GM06990 (cell line): ENCODE data around the gene THRSP.
"Not testable (repeated sequence)": the region's sequence is repeated elsewhere in the genome, so short reads cannot be mapped to it uniquely, and the experiment has no call there.

Experiments
- DNase-seq: peaks from one replicate; pipeline ENCODE4 v3.0.0-alpha.2; 2011; ENCODE audit not compliant: insufficient read length; ENCODE audit errors: extremely low read depth
- H3K27me3 ChIP-seq: replicated peaks from 2 replicates; pipeline ENCODE4 v1.6.0; 2011; ENCODE audit warnings: low read length; ENCODE audit not compliant: control insufficient read depth, insufficient read depth
- H3K36me3 ChIP-seq: 2 replicates; pipeline ENCODE4 v1.5.1; 2011; ENCODE audit warnings: low read length; ENCODE audit not compliant: control insufficient read depth, insufficient read depth
- H3K4me3 ChIP-seq: replicated peaks from 2 replicates; pipeline ENCODE4 v1.5.1; 2011; ENCODE audit warnings: low read depth, mild to moderate bottlenecking, control low read depth, low read length
- TF ChIP-seq, protein P1 (sequence below): IDR thresholded peaks from 2 replicates; pipeline ENCODE4 v1.5.1; 2011; ENCODE audit warnings: low read length, control low read depth, mild to moderate bottlenecking, inconsistent platforms; ENCODE audit not compliant: insufficient read depth, poor library complexity, severe bottlenecking

The THRSP gene

DNA sequence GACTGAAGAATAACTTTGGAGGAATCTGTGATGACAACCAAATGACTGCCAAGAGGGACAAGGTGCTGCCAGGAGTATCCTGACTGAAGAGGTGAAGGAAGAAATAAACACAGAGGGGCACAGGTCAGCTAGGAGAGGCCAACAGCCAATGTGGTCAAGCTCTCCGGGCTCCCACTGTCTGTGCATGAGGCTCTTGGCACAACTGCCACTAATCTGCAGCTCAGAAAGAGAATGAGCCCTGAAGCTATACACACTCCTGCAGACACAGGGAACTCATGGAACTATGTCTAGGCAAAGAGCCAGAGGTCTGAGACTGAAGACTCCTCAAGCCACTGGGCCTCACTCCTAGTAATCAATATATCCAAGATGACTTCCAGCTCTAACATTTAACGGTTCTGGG, 7.0 kb downstream of the THRSP start:
- DNase-seq = no peak
- Histone ChIP-seq H3K36me3 (peaks cover 7% of the 10 kb centered on the region), H3K27me3 (no peaks in the 10 kb centered on the region), H3K4me3 (no peak overlapping the region)
- TF ChIP-seq, protein P1, sequence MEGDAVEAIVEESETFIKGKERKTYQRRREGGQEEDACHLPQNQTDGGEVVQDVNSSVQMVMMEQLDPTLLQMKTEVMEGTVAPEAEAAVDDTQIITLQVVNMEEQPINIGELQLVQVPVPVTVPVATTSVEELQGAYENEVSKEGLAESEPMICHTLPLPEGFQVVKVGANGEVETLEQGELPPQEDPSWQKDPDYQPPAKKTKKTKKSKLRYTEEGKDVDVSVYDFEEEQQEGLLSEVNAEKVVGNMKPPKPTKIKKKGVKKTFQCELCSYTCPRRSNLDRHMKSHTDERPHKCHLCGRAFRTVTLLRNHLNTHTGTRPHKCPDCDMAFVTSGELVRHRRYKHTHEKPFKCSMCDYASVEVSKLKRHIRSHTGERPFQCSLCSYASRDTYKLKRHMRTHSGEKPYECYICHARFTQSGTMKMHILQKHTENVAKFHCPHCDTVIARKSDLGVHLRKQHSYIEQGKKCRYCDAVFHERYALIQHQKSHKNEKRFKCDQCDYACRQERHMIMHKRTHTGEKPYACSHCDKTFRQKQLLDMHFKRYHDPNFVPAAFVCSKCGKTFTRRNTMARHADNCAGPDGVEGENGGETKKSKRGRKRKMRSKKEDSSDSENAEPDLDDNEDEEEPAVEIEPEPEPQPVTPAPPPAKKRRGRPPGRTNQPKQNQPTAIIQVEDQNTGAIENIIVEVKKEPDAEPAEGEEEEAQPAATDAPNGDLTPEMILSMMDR = no peak

DNA sequence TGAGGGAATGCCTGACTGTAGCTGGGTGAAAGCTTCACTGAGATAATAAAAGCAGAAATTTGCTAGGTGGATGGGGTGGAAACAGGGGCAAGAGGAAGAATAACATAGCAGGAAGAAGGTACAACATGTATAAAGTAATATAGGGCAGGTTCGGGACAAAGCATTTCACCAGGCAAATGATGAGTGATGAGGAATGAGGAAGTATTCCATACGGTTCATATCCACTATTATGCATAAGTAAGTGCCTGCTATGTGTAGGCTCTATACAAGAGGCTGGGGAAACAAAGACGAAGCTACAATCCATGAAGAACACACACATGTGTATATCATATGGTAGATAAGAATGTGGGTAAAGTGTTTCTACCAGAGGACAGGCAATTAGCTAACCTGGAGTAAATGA, 8.1 kb downstream of the THRSP start:
- H3K4me3 ChIP-seq = no peak overlapping the region
- peaks cover 7% of the 10 kb centered on the region for H3K36me3 ChIP-seq
- H3K27me3 ChIP-seq = no peaks in the 10 kb centered on the region
- TF ChIP-seq, protein P1 = no peak
- no peak for DNase-seq

DNA sequence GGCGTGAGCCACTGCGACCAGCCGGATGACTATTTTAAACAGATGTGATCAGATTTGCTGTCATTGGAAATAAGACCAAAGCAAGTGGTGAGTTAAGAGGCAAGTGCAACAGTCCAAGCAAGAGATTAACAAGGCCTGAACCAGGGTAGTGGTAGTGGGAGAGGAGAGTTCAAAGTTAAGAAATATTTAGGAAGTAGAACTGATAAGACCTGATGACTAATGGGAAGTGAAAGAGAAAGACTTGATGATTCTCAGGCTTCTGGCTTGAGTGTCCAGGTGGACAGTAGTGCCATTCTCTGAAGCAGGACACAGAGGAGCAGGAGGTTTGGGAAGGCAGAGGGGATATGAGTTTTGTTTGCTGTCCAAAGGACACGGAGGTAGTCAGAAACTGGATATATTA, 8.8 kb downstream of the THRSP start:
- no peaks in the 10 kb centered on the region for H3K27me3 ChIP-seq
- no peak overlapping the region for H3K4me3 ChIP-seq
- H3K36me3 ChIP-seq = peaks cover 7% of the 10 kb centered on the region
- no peak for DNase-seq
- TF ChIP-seq, protein P1 = no peak

DNA sequence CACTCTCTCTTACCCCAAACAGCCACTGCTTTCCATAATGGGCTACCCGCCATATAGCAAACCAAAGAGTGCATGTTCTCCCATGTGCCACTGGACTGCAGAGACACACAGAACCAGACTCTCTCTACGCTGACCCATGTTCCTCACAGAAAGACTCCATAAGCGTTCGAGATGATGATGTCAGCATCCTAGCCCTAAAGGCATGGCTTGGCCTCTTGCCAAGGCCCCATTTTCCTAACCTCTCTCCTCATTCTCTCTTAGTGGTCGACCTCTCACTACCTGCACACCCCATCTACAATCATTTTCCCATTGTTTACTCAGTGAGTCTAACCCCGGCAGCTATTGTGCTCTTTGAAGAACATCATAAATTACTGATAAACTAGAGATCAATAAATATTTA, 11.1 kb downstream of the THRSP start:
- Histone ChIP-seq H3K36me3 (peaks cover 4% of the 10 kb centered on the region), H3K4me3 (no peak overlapping the region), H3K27me3 (no peaks in the 10 kb centered on the region)
- TF ChIP-seq, protein P1 = no peak
- DNase-seq = no peak

DNA sequence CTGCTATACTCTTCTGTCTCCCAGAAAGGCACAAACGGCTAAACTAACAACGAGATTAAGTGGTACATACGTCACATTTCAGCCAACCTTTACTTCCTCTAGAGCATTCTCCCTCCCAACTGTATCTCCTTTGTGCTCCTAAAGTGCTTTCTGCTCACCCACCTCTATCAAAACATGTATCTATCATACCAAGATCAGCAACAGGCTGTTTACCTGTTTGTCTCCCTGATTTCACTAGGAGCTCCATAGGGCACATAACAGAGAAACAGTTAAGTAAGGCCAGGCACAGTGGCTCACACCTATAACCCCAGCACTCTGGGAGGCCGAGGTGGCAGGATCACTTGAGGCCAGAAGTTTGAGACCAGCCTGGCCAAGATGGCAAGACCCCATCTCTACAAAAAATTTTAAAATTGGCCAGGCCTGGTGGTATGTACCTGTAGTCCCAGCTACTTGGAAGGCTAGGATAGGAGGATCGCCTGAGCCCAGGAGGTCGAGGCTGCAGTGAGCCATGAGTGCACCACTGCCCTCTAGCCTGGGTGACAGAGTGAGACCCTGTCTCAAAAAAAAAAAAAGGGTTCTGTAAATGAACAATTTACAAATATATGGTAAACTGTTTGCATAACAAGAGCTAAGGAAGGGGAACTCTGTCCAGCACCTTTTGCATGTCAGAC, 13.2 kb downstream of the THRSP start:
- TF ChIP-seq, protein P1 = no peak
- H3K36me3 ChIP-seq = peaks cover 2% of the 10 kb centered on the region; the same call in 1 of the 2 replicates
- DNase-seq = no peak
- no peak overlapping the region for H3K4me3 ChIP-seq
- no peaks in the 10 kb centered on the region for H3K27me3 ChIP-seq

DNA sequence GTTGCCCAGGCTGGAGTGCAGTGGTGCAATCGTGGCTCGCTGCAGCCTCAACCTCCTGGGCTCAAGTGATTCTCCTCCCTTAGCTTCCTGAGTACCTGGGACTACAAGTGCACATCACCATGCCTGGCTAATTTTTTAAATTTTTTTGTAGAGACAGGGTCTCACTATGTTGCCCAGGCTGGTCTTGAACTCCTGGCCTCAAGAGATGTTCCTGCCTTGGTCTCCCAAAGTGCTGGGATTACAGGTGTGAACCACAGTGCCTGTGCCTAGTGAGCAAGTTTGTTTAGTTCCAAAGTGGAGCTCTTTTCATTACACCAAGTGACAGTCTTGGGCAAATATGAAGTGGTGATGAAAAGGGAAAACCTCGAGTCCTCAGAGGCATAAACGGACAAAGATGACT, 13.9 kb downstream of the THRSP start:
- not testable (repeated sequence) for H3K4me3 ChIP-seq, H3K36me3 ChIP-seq, DNase-seq, H3K27me3 ChIP-seq
